ENCODE results near the gene ALX4. TPM values are rescaled to one million over a fixed set of nuclear protein-coding genes. Genes with fewer than 3 reads are reported as not detected.

ALX4 gene
- total RNA-seq, 1 experiment from 2014 or later: 1.1 TPM

GRCh38 chr11:44313761-44314489, 4.0 kb upstream of the ALX4 start:
- Histone ChIP-seq H3K27ac (no peak overlapping the region), H3K27me3 (no peaks in the 10 kb centered on the region), H3K4me1 (peaks cover 19% of the 10 kb centered on the region), H3K4me3 (no peak overlapping the region), H3K9me3 (replicated peaks) (no peaks in the 10 kb centered on the region), H3K36me3 (no peaks in the 10 kb centered on the region)
- DNase-seq: no peak

GRCh38 chr11:44312876-44313275, 2.9 kb upstream of the ALX4 start:
- H3K4me3 ChIP-seq: no peak overlapping the region
- no peaks in the 10 kb centered on the region for H3K27me3 ChIP-seq
- H3K36me3 ChIP-seq: no peaks in the 10 kb centered on the region
- peaks cover 14% of the 10 kb centered on the region; the same call in 1 of the 2 replicates for H3K4me1 ChIP-seq
- H3K9me3 ChIP-seq (replicated peaks): no peaks in the 10 kb centered on the region
- H3K27ac ChIP-seq: no peak overlapping the region
- no peak for DNase-seq

GRCh38 chr11:44311339-44312261, 1.7 kb upstream of the ALX4 start:
- no peak for DNase-seq
- no peak overlapping the region for H3K27ac ChIP-seq
- no peaks in the 10 kb centered on the region for H3K9me3 ChIP-seq (replicated peaks)
- H3K4me1 ChIP-seq: peaks cover 14% of the 10 kb centered on the region; the same call in 1 of the 2 replicates
- H3K27me3 ChIP-seq: no peaks in the 10 kb centered on the region
- no peak overlapping the region for H3K4me3 ChIP-seq
- H3K36me3 ChIP-seq: no peaks in the 10 kb centered on the region

- no peaks in the 10 kb centered on the region for H3K9me3 ChIP-seq (replicated peaks)
- H3K4me1 ChIP-seq: peaks cover 14% of the 10 kb centered on the region; the same call in 1 of the 2 replicates
- H3K36me3 ChIP-seq: no peaks in the 10 kb centered on the region
- DNase-seq: no peak
- no peak overlapping the region for H3K27ac ChIP-seq
- H3K4me3 ChIP-seq: peak overlapping the region; percentile 34
- H3K27me3 ChIP-seq: no peaks in the 10 kb centered on the region
Observed at GRCh38 chr11:44310463-44311272, 729 bp upstream of the ALX4 start.

GRCh38 chr11:44310206-44310462, 195 bp upstream of the ALX4 start:
- Histone ChIP-seq H3K36me3 (no peaks in the 10 kb centered on the region), H3K4me1 (peaks cover 14% of the 10 kb centered on the region; the same call in 1 of the 2 replicates), H3K27ac (no peak overlapping the region), H3K9me3 (replicated peaks) (no peaks in the 10 kb centered on the region), H3K4me3 (peak overlapping the region; percentile 34), H3K27me3 (no peaks in the 10 kb centered on the region)
- DNase-seq: no peak

- DNase-seq: no peak
- H3K4me3 ChIP-seq: peak overlapping the region; percentile 24
- peaks cover 12% of the 10 kb centered on the region; the same call in 1 of the 2 replicates for H3K4me1 ChIP-seq
- no peak overlapping the region for H3K27ac ChIP-seq
- no peaks in the 10 kb centered on the region for H3K9me3 ChIP-seq (replicated peaks)
- no peaks in the 10 kb centered on the region for H3K36me3 ChIP-seq
- H3K27me3 ChIP-seq: no peaks in the 10 kb centered on the region
Observed at GRCh38 chr11:44308923-44309477, 939 bp downstream of the ALX4 start.

GRCh38 chr11:44308256-44308922, 1.6 kb downstream of the ALX4 start:
- no peak overlapping the region for H3K27ac ChIP-seq
- H3K27me3 ChIP-seq: no peaks in the 10 kb centered on the region
- H3K36me3 ChIP-seq: no peaks in the 10 kb centered on the region
- no peaks in the 10 kb centered on the region for H3K9me3 ChIP-seq (replicated peaks)
- H3K4me1 ChIP-seq: peaks cover 6% of the 10 kb centered on the region; the same call in 1 of the 2 replicates
- no peak for DNase-seq
- no peak overlapping the region for H3K4me3 ChIP-seq

GRCh38 chr11:44307340-44308099, 2.4 kb downstream of the ALX4 start:
- Histone ChIP-seq H3K4me3 (no peak overlapping the region), H3K4me1 (peaks cover under 1% of the 10 kb centered on the region; the same call in 1 of the 2 replicates), H3K9me3 (replicated peaks) (no peaks in the 10 kb centered on the region), H3K27ac (no peak overlapping the region), H3K27me3 (no peaks in the 10 kb centered on the region), H3K36me3 (no peaks in the 10 kb centered on the region)
- DNase-seq: no peak

GRCh38 chr11:44306918-44307244, 3.1 kb downstream of the ALX4 start:
- DNase-seq: no peak
- no peak overlapping the region for H3K27ac ChIP-seq
- no peaks in the 10 kb centered on the region for H3K27me3 ChIP-seq
- H3K9me3 ChIP-seq (replicated peaks): no peaks in the 10 kb centered on the region
- H3K4me3 ChIP-seq: no peak overlapping the region
- H3K4me1 ChIP-seq: peaks cover 7% of the 10 kb centered on the region
- H3K36me3 ChIP-seq: no peaks in the 10 kb centered on the region

GRCh38 chr11:44306052-44306917, 3.7 kb downstream of the ALX4 start:
- Histone ChIP-seq H3K4me1 (peaks cover 13% of the 10 kb centered on the region), H3K27me3 (no peaks in the 10 kb centered on the region), H3K27ac (no peak overlapping the region), H3K4me3 (no peak overlapping the region), H3K36me3 (no peaks in the 10 kb centered on the region), H3K9me3 (replicated peaks) (no peaks in the 10 kb centered on the region)
- no peak for DNase-seq

GRCh38 chr11:44305470-44306051, 4.4 kb downstream of the ALX4 start:
- H3K27me3 ChIP-seq: no peaks in the 10 kb centered on the region
- no peaks in the 10 kb centered on the region for H3K9me3 ChIP-seq (replicated peaks)
- no peak for DNase-seq
- peaks cover 20% of the 10 kb centered on the region for H3K4me1 ChIP-seq
- no peaks in the 10 kb centered on the region for H3K36me3 ChIP-seq
- no peak overlapping the region for H3K4me3 ChIP-seq
- H3K27ac ChIP-seq: no peak overlapping the region

- Histone ChIP-seq H3K9me3 (replicated peaks) (no peaks in the 10 kb centered on the region), H3K36me3 (no peaks in the 10 kb centered on the region), H3K4me1 (peaks cover 25% of the 10 kb centered on the region), H3K27ac (no peak overlapping the region), H3K27me3 (no peaks in the 10 kb centered on the region), H3K4me3 (no peak overlapping the region)
- no peak for DNase-seq
Observed at GRCh38 chr11:44305026-44305469, 4.9 kb downstream of the ALX4 start.
